Endothelial cell of umbilical vein (primary cell): ENCODE results near the gene QSOX2.

Experiments used
- CTCF ChIP-seq, 2 donors: IDR thresholded peaks; 1 replicate in 1 of 2; 2 replicates in 1 of 2; pipeline ENCODE4 v1.5.1; 2011; ENCODE audit warnings: low read length in 2 of 2, mild to moderate bottlenecking in 2 of 2, moderate library complexity in 2 of 2, control low read depth in 1 of 2, inconsistent platforms in 1 of 2, low read depth in 1 of 2; ENCODE audit not compliant: insufficient read depth in 1 of 2; ENCODE audit errors: extremely low read depth in 1 of 2
- EZH2 ChIP-seq: IDR thresholded peaks from 2 replicates; pipeline ENCODE4 v1.6.1; 2012; ENCODE audit warnings: borderline replicate concordance, low read depth, mild to moderate bottlenecking, moderate library complexity, low read length, inconsistent platforms; ENCODE audit not compliant: severe bottlenecking
- FOS ChIP-seq: IDR thresholded peaks from 2 replicates; pipeline ENCODE4 v1.6.1; 2011; ENCODE audit warnings: mild to moderate bottlenecking, low read length, moderate library complexity, borderline replicate concordance; ENCODE audit not compliant: insufficient read depth
- GATA2 ChIP-seq: IDR thresholded peaks from 2 replicates; pipeline ENCODE4 v1.7.0; 2011; ENCODE audit warnings: low read depth, mild to moderate bottlenecking, moderate library complexity, mixed read lengths, low read length; ENCODE audit not compliant: insufficient read length, insufficient read depth
- JUN ChIP-seq: IDR thresholded peaks from 2 replicates; pipeline ENCODE4 v1.6.1; 2011; ENCODE audit warnings: borderline replicate concordance, low read depth; ENCODE audit not compliant: insufficient read length, insufficient read depth
- POLR2A ChIP-seq: IDR thresholded peaks from 2 replicates; pipeline ENCODE4 v1.6.1; 2012; ENCODE audit warnings: low read depth, mild to moderate bottlenecking, control low read depth, low read length
- POLR2AphosphoS5 ChIP-seq: IDR thresholded peaks from 2 replicates; pipeline ENCODE4 v1.6.1; 2012; ENCODE audit warnings: low read depth, mild to moderate bottlenecking, control low read depth, low read length, moderate library complexity; ENCODE audit not compliant: insufficient read depth

DNA sequence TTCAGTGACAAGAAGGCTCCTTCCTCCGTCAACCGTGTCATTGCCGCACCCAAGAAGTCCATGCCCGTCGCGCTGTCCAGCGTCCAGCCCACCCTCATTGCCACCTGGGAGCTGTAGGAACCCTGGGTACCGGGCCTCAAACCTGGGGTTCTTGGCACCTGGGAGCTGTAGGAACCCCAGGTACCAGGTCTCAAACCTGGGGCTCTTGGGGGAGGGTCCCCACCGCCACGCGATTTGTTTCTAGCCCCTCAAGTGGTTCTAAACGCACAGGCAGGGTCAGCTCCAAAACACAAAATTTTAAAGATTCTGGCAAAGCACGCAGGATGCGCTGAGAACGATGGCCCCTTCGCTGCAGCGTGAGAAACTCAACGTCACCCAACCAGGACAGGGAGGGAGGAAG is 58.4 kb downstream of the QSOX2 start:
- TF ChIP-seq CTCF (IDR thresholded peaks at IDR 0.05; ENCODE audit: extremely low read depth in 1 of 2, insufficient read depth in 1 of 2, low read depth in 1 of 2, low read length in 2 of 2) (no peak), JUN (no peak), GATA2 (no peak), POLR2AphosphoS5 (no peak), POLR2A (no peak), FOS (no peak), EZH2 (no peak)
